Activated naive CD4-positive, alpha-beta T cell treated with anti-CD3 and anti-CD28 coated beads, Interleukin-2, amount 50 U/mL, for 24 hours (primary cell): ENCODE results near the gene SLC23A1.
A peak's percentile ranks its signal among the peaks of the same experiment; 100 is the strongest.
"Not testable (repeated sequence)": the region's sequence is repeated elsewhere in the genome, so short reads cannot be mapped to it uniquely, and the experiment has no call there.

Experiments used
- H3K27ac Mint-ChIP-seq: one replicate; pipeline ENCODE4 v1.8.0; 2021; ENCODE audit warnings: mild to moderate bottlenecking, mixed read lengths
- H3K27me3 Mint-ChIP-seq: one replicate; pipeline ENCODE4 v1.8.0; 2021; ENCODE audit warnings: mixed read lengths
- H3K36me3 Mint-ChIP-seq: one replicate; pipeline ENCODE4 v1.8.0; 2021; ENCODE audit warnings: mixed read lengths
- H3K4me1 Mint-ChIP-seq: one replicate; pipeline ENCODE4 v1.8.0; 2021; ENCODE audit warnings: mixed read lengths
- H3K4me3 Mint-ChIP-seq: one replicate; pipeline ENCODE4 v1.8.0; 2021; ENCODE audit warnings: mild to moderate bottlenecking, mixed read lengths
- H3K9me3 Mint-ChIP-seq: one replicate; pipeline ENCODE4 v1.8.0; 2021; ENCODE audit warnings: mixed read lengths

SLC23A1 gene

DNA sequence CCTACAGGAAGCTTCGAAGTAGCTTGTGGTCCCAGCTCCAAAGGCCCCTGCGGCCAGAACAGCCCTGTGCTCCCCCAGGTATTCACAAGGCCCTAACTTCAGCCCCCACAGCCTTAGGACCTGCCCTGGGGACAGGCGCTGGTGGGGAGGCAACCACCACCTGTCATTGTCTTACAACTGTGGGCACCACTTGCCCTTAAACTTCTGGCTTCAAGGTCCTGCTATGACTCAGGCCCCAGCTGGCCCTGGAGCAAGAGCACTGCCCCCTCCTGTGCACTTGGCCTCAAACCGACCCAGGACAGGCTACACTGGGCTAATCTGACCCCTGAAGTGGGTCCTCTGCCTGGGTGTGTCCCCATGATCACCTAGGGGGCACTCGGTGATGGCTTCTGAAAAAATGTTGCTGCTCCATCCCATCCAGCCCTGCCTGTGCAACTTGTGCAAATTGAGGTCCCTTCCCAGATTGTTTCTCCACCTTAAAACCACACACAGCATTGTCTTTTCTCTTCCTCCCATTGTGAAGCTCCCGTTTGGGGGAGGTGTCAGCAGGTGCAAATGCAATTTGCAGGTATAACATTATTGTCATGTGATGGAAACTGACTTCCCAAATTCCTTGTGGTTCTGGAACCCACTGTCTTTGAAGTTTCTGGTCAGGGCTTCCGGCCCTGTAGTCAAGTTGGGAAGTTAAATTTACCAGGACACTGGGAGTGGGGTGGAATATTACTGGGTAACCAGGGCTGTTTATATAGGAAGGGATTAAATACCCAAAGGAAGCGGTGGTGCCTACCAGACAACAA lies 12.9 kb upstream of the SLC23A1 start:
- Mint-ChIP-seq H3K4me3 (no peak overlapping the region), H3K27me3 (no peaks in the 10 kb centered on the region)

GRCh38 chr5:139394654-139395566 lies 11.8 kb upstream of the SLC23A1 start, which contains the start of gene PROB1:
PROB1 (minus strand) TSS chr5:139395104; CDS start chr5:139395081, 23 bp downstream.
- Mint-ChIP-seq H3K4me1 (peaks cover 29% of the 10 kb centered on the region), H3K36me3 (no peaks in the 10 kb centered on the region), H3K27me3 (no peaks in the 10 kb centered on the region), H3K4me3 (peak within 1 kb of the TSS; percentile 91), H3K9me3 (no peaks in the 10 kb centered on the region), H3K27ac (no peak within 1 kb of the TSS)

More for the DNA sequence above, 12.9 kb upstream of the SLC23A1 start:
- no peaks in the 10 kb centered on the region for H3K9me3 Mint-ChIP-seq
- H3K36me3 Mint-ChIP-seq, result no peaks in the 10 kb centered on the region
- peaks cover 19% of the 10 kb centered on the region for H3K4me1 Mint-ChIP-seq
- H3K27ac Mint-ChIP-seq, result no peak overlapping the region

DNA sequence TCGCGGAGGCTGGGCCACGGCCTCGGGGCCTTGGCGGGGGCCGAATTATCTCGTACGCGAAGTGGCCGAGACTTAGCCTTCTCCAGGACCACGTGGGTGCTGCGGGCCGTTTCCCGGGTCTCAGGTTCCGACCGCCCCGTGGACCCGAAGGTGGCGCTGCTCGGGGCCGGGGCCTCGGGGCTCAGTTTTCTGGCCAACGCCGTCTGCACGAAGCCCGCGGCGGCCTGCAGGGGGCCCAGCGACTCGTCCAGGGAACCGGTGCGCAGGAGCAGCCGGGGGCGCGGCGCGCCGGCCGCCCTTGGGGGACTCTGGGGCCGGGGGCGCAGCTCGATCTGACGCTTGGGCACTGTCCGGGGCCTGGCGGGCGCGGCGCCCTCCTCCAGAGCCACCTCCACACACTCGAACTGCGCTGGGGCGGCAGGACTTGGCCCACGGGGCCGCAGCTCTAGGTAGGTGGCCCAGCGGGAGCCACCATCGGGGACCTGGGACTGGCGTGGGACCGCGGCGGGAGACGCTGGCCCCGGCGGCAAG lies 11.1 kb upstream of the SLC23A1 start:
- H3K27ac Mint-ChIP-seq, result no peak overlapping the region
- H3K27me3 Mint-ChIP-seq, result no peaks in the 10 kb centered on the region
- peaks cover 36% of the 10 kb centered on the region for H3K4me1 Mint-ChIP-seq
- H3K4me3 Mint-ChIP-seq, result peak overlapping the region; percentile 91
- no peaks in the 10 kb centered on the region for H3K9me3 Mint-ChIP-seq
- H3K36me3 Mint-ChIP-seq, result no peaks in the 10 kb centered on the region

GRCh38 chr5:139393497-139394122 lies 10.5 kb upstream of the SLC23A1 start:
- Mint-ChIP-seq H3K27me3 (no peaks in the 10 kb centered on the region), H3K4me3 (peak overlapping the region; percentile 91), H3K4me1 (peaks cover 37% of the 10 kb centered on the region), H3K27ac (no peak overlapping the region), H3K36me3 (no peaks in the 10 kb centered on the region), H3K9me3 (no peaks in the 10 kb centered on the region)

DNA sequence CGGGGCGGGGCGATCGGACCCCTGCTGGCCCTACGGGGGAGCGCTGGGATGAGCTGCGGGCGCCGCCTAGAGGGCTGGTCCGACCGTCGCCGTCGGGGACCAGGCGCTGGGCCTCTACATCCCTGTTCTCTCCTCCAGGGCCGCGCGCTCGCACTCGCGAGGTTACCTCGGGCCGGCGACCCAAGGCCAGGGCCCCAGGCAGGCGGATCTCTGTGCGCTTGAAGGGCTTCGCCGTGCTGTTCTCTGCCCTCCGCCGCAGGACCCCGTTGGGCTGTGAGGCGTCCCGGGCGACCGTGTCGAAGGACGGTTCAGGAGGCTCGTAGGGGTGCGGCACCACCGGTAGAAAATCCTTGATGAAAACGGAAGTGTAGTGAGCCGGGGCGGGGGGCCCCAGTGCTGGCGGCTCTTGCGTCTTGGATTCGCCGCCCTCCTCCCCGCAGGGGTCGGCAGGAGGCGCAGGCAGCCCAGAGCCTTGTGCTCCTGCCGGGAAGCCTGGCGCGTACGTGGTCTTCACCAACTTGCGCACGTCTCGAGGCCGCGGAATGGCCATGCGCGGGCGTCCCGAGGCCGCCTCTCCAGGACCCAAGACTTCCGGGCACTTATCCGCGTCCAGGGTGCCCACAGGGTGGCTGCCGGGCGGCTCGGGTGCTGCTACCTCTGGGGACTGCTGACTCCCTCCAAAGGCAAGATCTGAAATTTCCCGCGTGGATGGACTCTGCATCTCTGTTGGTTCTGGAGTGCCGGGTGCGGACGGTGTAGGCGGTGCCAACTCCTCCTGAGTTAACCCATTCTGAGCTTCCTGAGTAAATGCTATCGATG lies 9.8 kb upstream of the SLC23A1 start:
- peaks cover 37% of the 10 kb centered on the region for H3K4me1 Mint-ChIP-seq
- no peaks in the 10 kb centered on the region for H3K9me3 Mint-ChIP-seq

DNA sequence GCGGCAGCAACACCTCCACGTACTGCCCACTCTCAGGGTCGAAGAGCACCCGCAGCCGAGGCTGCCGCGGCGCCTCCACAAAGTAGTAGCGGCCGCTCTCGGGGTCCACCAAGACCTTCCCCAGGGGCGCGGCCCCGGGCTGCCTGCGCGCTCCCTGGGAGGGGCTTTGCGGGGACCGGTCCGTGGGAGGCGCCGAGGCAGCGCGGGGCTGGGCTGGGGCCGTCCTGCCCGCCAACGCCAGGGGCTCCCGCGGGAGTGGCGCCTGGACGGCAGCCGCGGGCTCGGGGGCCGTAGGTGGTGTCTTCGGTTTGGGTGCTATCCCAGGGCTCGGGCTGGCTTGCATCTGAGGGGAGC lies 9.2 kb upstream of the SLC23A1 start:
- H3K27ac Mint-ChIP-seq, result no peak overlapping the region
- H3K4me3 Mint-ChIP-seq, result no peak overlapping the region
- no peaks in the 10 kb centered on the region for H3K36me3 Mint-ChIP-seq
- H3K4me1 Mint-ChIP-seq, result peaks cover 37% of the 10 kb centered on the region
- H3K9me3 Mint-ChIP-seq, result no peaks in the 10 kb centered on the region
- no peaks in the 10 kb centered on the region for H3K27me3 Mint-ChIP-seq

More for the DNA sequence above, 9.8 kb upstream of the SLC23A1 start:
- Mint-ChIP-seq H3K4me3 (peak overlapping the region; percentile 91), H3K36me3 (no peaks in the 10 kb centered on the region), H3K27me3 (no peaks in the 10 kb centered on the region), H3K27ac (peak overlapping the region; percentile 79)

DNA sequence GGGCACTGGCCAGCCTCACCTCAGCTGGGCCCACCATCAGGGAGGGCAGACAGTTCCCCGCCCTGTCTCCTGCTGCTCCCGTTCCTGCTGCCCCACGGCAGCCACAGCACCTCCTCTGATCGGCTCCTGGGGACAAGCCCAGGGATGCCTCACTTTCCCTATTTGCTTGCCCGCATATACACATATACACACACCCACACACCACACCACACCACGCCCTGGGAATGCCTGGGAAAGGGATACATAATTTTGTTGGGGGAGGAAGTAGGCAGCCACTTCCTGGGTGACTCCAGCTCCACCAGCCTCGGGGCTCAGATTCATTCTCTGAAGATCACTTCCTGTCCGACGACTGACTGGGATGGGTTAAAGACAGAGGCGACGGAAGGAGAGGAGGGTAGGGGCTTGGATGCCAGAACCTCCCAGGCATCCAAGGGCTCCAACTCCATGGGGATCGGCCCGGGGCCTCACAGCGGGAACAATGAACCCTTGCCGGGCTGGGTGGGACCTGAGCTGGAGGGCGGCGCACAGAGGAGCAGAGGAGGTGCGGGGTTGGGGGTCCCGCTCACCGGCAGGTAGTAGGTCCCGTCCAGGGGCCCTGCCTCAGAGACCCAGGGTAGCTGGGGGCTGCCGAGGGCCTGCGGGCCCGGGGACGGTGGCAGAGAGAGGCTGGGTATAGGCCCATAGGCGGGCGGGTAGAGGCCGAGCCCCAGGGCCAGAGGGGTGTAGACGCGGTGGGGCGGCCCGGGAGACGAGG lies 8.7 kb upstream of the SLC23A1 start:
- no peaks in the 10 kb centered on the region for H3K36me3 Mint-ChIP-seq
- peaks cover 37% of the 10 kb centered on the region for H3K4me1 Mint-ChIP-seq
- H3K4me3 Mint-ChIP-seq, result peak overlapping the region; percentile 79
- H3K27ac Mint-ChIP-seq, result peak overlapping the region; percentile 55
- no peaks in the 10 kb centered on the region for H3K27me3 Mint-ChIP-seq
- no peaks in the 10 kb centered on the region for H3K9me3 Mint-ChIP-seq

DNA sequence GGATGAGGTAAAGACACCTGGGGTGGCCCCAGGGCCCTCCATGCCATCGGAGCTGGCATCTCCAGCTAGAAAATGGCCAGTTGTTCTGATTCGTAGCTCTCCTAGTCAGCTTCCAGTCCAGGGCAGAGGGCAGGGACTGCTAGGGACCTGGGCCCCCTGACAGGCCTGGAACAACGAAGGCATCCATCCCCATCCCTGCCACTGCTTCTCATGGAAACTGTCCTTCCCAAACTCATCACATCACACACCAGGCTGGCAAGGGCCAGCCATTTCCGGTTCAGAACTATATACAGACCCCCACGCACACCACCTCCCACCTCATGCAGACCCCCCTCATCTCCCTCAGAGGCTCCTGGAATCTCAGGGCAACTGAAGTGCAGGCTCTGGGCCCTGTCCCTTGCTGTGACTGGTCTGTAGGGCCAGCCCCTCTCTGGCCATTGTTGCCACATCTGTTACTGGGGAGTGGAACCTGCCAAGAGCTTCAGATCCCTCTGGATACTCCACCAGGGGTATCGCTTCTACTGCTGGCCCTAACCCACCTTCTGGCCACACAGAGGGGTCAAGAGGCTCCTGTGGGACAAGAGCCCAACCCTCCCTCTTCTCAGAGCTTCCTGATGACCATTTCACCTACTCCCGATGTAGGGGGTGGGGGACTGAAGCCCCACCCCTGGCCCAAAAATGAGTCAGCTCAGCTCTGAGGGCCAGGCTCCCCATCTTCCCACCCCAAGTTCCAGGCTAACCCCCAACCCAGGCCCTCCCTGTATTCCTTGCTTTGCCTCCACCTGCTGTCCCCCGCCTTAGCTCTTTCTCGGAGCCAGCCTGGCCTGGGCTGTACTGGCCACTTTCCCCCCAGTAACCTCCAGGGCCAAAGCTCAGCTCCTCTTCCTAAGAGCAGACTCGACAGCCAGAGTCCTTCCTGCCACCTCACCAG lies 7.8 kb upstream of the SLC23A1 start:
- Mint-ChIP-seq H3K4me1 (peaks cover 43% of the 10 kb centered on the region), H3K9me3 (no peaks in the 10 kb centered on the region), H3K4me3 (peak overlapping the region; percentile 79), H3K27ac (no peak overlapping the region), H3K27me3 (no peaks in the 10 kb centered on the region), H3K36me3 (no peaks in the 10 kb centered on the region)

DNA sequence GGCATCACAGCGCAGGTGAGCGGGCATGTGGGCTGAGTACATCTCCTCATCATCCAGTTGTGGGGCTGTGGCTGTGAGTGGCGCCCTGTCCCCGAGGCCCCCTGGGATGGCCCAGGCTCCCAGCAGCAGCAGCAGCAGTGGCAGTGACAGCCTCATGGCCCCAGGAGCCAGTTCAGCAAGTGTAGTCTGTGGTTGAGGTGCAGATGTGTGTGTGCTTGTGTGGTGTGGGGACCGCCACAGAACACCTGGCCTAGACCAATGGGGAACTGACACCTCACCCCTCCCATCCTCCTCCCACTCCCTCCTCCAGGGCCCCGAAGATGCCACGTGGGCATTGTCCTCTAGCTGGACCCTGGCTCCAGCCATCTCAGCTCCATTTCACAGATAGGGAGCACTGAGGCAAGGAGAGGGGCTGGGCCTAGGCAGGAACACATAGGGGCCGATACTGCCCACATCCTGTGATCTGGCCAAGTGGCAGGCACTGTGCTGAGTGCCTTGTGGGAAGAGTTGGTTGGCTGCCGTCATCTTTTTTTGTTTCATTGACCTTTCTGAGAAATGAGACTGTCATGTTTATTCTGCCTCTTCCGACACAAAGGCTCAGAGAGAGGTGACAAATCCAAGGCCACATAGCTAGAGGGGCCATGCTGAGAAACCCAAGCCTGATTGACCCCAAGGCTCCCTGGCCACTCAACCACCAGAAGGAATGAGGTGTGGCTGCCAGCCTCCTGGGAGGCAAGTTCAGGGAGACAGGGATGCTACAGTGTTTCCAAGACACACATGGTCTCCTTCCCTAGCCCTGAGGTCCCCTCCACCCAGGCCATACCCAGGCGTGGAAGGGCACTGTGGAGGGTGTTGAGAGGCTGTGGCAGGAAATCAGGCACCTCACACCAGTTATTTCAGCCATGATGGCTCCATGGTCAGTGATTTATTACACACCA lies 6.9 kb upstream of the SLC23A1 start, which contains the start of gene MZB1:
TSS of gene MZB1 (minus strand) at position 213 of the 938 bp plus-strand sequence. CDS start at position 156, 57 bp downstream.
- Mint-ChIP-seq H3K9me3 (no peaks in the 10 kb centered on the region), H3K4me3 (no peak within 1 kb of the TSS), H3K27ac (no peak within 1 kb of the TSS), H3K27me3 (no peaks in the 10 kb centered on the region), H3K36me3 (no peaks in the 10 kb centered on the region), H3K4me1 (peaks cover 52% of the 10 kb centered on the region)

DNA sequence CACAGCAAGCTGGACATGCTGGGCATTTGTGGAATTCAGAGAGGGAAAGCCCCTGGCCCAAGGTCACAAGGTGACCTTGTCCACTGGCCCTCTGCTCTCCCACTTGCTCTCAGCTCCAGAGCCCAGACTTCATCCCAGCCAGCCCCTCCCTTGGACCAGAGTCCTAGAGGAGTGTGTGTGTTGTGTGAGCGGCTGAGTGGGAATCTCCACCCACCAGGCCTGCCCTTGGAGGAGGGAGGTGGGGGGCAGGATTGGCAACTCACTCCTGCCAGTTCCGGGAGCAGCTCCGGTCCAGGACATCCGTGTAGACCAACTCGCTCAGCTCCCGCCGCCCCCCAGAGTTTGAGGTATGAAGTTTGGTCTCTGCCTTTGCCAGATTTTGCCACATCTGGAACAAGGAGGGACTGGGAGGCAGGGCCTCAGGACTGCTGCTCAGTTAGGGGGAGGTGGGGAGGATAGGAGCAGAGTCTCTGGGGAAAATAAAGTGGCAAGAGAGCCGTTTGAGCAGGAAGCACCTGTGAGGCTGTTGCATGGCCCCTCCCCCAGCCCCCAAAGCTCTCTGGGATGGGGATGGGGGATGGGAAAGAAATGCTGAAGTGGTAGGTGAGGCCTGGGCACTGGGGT lies 5.2 kb upstream of the SLC23A1 start:
- H3K36me3 Mint-ChIP-seq, result no peaks in the 10 kb centered on the region
- no peak overlapping the region for H3K27ac Mint-ChIP-seq
- H3K4me1 Mint-ChIP-seq, result peaks cover 62% of the 10 kb centered on the region
- no peaks in the 10 kb centered on the region for H3K27me3 Mint-ChIP-seq
- no peaks in the 10 kb centered on the region for H3K9me3 Mint-ChIP-seq
- H3K4me3 Mint-ChIP-seq, result no peak overlapping the region

DNA sequence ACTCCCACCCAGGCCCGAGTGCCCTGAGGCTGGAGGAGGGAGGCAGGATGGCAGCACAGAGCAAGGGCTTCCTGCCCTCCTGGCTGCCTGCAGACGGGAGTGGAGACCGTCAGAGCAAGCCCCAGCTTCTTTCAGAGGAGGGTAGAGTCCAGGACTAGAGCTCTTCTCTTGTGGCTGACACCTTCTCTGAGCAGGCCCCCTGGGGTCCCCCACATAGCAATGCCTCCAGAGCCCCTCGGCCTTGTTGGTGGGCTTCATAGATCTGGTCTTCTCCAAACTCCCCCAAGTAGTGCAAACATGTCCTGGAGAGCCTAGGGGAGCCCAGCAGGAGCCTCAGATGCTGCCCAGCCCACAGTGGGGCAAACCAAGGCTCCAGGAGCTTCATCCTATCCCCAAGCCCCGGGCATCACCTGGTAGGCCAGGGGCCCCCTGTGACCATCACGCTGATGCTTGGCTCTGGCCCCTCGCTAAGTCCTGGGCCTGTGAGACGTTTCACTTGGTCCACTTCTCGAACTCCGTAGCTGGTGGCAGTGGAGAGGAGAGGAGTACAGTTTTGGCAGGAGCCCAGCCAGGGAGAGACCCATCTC lies 4.6 kb upstream of the SLC23A1 start:
- peaks cover 56% of the 10 kb centered on the region for H3K4me1 Mint-ChIP-seq

GRCh38 chr5:139386956-139387355 lies 3.9 kb upstream of the SLC23A1 start:
- H3K4me1 Mint-ChIP-seq, result peaks cover 55% of the 10 kb centered on the region
- not testable (repeated sequence) for H3K4me3 Mint-ChIP-seq, H3K36me3 Mint-ChIP-seq, H3K27ac Mint-ChIP-seq, H3K27me3 Mint-ChIP-seq, H3K9me3 Mint-ChIP-seq

More for the DNA sequence above, 4.6 kb upstream of the SLC23A1 start:
- Mint-ChIP-seq H3K36me3 (no peaks in the 10 kb centered on the region), H3K9me3 (no peaks in the 10 kb centered on the region), H3K27ac (peak overlapping the region; percentile 35), H3K4me3 (no peak overlapping the region), H3K27me3 (no peaks in the 10 kb centered on the region)
